ENCODE results near the gene SLC16A5. TPM values are rescaled to one million over a fixed set of nuclear protein-coding genes. Genes with fewer than 3 reads are reported as not detected.

Gene SLC16A5
- total RNA-seq, 1 experiment from 2014 or later = 1.2 TPM

DNA sequence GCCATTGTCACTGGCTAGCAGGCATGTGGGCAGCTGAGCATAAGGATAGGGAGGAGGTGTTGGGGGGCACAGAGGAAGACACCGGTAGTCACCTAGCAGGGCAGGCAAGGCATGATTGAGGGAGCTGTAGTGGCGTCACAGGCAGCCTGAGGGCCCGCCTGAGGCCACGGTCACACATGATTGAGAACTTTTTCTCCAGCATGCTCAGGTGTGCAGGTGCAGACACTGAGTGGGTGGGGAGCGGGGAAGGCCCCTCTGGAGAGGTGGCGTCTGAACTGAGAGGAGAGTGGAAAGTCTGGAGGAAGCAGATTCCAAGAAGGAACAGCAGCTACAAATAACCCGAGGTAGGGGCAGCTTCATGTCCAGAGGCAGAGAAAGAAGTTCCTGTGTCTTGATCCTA lies 11.1 kb downstream of the SLC16A5 start:
- TF ChIP-seq, protein P1, sequence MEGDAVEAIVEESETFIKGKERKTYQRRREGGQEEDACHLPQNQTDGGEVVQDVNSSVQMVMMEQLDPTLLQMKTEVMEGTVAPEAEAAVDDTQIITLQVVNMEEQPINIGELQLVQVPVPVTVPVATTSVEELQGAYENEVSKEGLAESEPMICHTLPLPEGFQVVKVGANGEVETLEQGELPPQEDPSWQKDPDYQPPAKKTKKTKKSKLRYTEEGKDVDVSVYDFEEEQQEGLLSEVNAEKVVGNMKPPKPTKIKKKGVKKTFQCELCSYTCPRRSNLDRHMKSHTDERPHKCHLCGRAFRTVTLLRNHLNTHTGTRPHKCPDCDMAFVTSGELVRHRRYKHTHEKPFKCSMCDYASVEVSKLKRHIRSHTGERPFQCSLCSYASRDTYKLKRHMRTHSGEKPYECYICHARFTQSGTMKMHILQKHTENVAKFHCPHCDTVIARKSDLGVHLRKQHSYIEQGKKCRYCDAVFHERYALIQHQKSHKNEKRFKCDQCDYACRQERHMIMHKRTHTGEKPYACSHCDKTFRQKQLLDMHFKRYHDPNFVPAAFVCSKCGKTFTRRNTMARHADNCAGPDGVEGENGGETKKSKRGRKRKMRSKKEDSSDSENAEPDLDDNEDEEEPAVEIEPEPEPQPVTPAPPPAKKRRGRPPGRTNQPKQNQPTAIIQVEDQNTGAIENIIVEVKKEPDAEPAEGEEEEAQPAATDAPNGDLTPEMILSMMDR (conservative IDR thresholded peaks at IDR 0.05; ENCODE audit: low read depth, low read length) = no peak
- TF ChIP-seq EZH2phosphoT487 (IDR thresholded peaks at IDR 0.05; ENCODE audit: borderline replicate concordance, low read length) = no peak
- no peak for TF ChIP-seq EZH2 (IDR thresholded peaks at IDR 0.05; ENCODE audit: low read length, unreplicated experiment)
- H3K4me3 ChIP-seq (ENCODE audit: low read length) = no peak overlapping the region
- BruUV-seq (replicated peaks) = no TSS peak
- intact Hi-C loops (cut with micrococcal nuclease) = no loop called here
- ChIA-PET POLR2A (ENCODE audit: unreplicated experiment) (no interaction called here), CTCF (no interaction called here)
- no peak for ATAC-seq
- H3K9me3 ChIP-seq (ENCODE audit: low read length) = no peaks in the 10 kb centered on the region
- H3K27me3 ChIP-seq (ENCODE audit: low read length) = no peaks in the 10 kb centered on the region
- H3K9ac ChIP-seq (ENCODE audit: low read length) = no peak overlapping the region
- H3K4me2 ChIP-seq (ENCODE audit: low read length) = no peak overlapping the region
- no peaks in the 10 kb centered on the region for H4K20me1 ChIP-seq (ENCODE audit: low read length)
- no peaks in the 10 kb centered on the region for H3K79me2 ChIP-seq (ENCODE audit: low read length)
- no peak overlapping the region for H2AFZ ChIP-seq (ENCODE audit: low read length)
- no peak overlapping the region for H3K27ac ChIP-seq (ENCODE audit: low read length)
- H3K4me1 ChIP-seq (ENCODE audit: insufficient read depth, low read length) = peaks cover 23% of the 10 kb centered on the region
- no peaks in the 10 kb centered on the region for H3K36me3 ChIP-seq (ENCODE audit: low read depth, low read length)
- no peak for DNase-seq
- no peaks in the 10 kb centered on the region for H3F3A ChIP-seq (ENCODE audit: low read length, unreplicated experiment)
- no peaks in the 10 kb centered on the region for H3K9me2 ChIP-seq (replicated peaks; ENCODE audit: low read length)

GRCh38 chr17:75099881-75100595 lies 12.3 kb downstream of the SLC16A5 start:
- ChIA-PET POLR2A (ENCODE audit: unreplicated experiment) (no interaction called here), CTCF (no interaction called here)
- DNase-seq (no peak), ATAC-seq (no peak)
- Histone ChIP-seq H3F3A (ENCODE audit: low read length, unreplicated experiment) (no peaks in the 10 kb centered on the region), H3K4me2 (ENCODE audit: low read length) (no peak overlapping the region), H3K27ac (ENCODE audit: low read length) (no peak overlapping the region), H3K79me2 (ENCODE audit: low read length) (no peaks in the 10 kb centered on the region), H3K9ac (ENCODE audit: low read length) (no peak overlapping the region), H3K36me3 (ENCODE audit: low read depth, low read length) (no peaks in the 10 kb centered on the region), H3K9me3 (ENCODE audit: low read length) (no peaks in the 10 kb centered on the region), H2AFZ (ENCODE audit: low read length) (no peak overlapping the region), H3K4me1 (ENCODE audit: insufficient read depth, low read length) (peaks cover 19% of the 10 kb centered on the region), H3K4me3 (ENCODE audit: low read length) (no peak overlapping the region), H3K9me2 (replicated peaks; ENCODE audit: low read length) (no peaks in the 10 kb centered on the region), H4K20me1 (ENCODE audit: low read length) (no peaks in the 10 kb centered on the region), H3K27me3 (ENCODE audit: low read length) (no peaks in the 10 kb centered on the region)
- BruUV-seq (replicated peaks) = no TSS peak
- TF ChIP-seq EZH2phosphoT487 (IDR thresholded peaks at IDR 0.05; ENCODE audit: borderline replicate concordance, low read length) (no peak), EZH2 (IDR thresholded peaks at IDR 0.05; ENCODE audit: low read length, unreplicated experiment) (no peak)
- TF ChIP-seq, protein P1 (conservative IDR thresholded peaks at IDR 0.05; ENCODE audit: low read depth, low read length) = no peak
- intact Hi-C loops (cut with micrococcal nuclease) = no loop called here

GRCh38 chr17:75102385-75102821 lies 14.6 kb downstream of the SLC16A5 start:
- no peaks in the 10 kb centered on the region for H3K36me3 ChIP-seq (ENCODE audit: low read depth, low read length)
- no peaks in the 10 kb centered on the region for H3K9me2 ChIP-seq (replicated peaks; ENCODE audit: low read length)
- no peak overlapping the region for H3K4me2 ChIP-seq (ENCODE audit: low read length)
- no peak overlapping the region for H3K27ac ChIP-seq (ENCODE audit: low read length)
- H3K79me2 ChIP-seq (ENCODE audit: low read length) = no peaks in the 10 kb centered on the region
- H3K4me3 ChIP-seq (ENCODE audit: low read length) = no peak overlapping the region
- no TSS peak for BruUV-seq (replicated peaks)
- H3K4me1 ChIP-seq (ENCODE audit: insufficient read depth, low read length) = no peaks in the 10 kb centered on the region; the same call in 1 of the 2 replicates
- H3K9ac ChIP-seq (ENCODE audit: low read length) = no peak overlapping the region
- H3K9me3 ChIP-seq (ENCODE audit: low read length) = no peaks in the 10 kb centered on the region
- TF ChIP-seq EZH2phosphoT487 (IDR thresholded peaks at IDR 0.05; ENCODE audit: borderline replicate concordance, low read length) (no peak), EZH2 (IDR thresholded peaks at IDR 0.05; ENCODE audit: low read length, unreplicated experiment) (no peak)
- TF ChIP-seq, protein P1 (conservative IDR thresholded peaks at IDR 0.05; ENCODE audit: low read depth, low read length) = no peak
- ATAC-seq (no peak), DNase-seq (no peak)
- intact Hi-C loops (cut with micrococcal nuclease) = no loop called here
- H3K27me3 ChIP-seq (ENCODE audit: low read length) = no peaks in the 10 kb centered on the region
- no peaks in the 10 kb centered on the region for H3F3A ChIP-seq (ENCODE audit: low read length, unreplicated experiment)
- ChIA-PET CTCF (no interaction called here), POLR2A (ENCODE audit: unreplicated experiment) (no interaction called here)
- no peaks in the 10 kb centered on the region for H4K20me1 ChIP-seq (ENCODE audit: low read length)
- H2AFZ ChIP-seq (ENCODE audit: low read length) = no peak overlapping the region
